H1 (cell line): ENCODE results near the gene SLC25A21. TPM values are rescaled to one million over a fixed set of nuclear protein-coding genes. Genes with fewer than 3 reads are reported as not detected.
A peak's percentile ranks its signal among the peaks of the same experiment; 100 is the strongest.

ENCODE experiments used
- CTCF ChIA-PET: fragments of 300-600 bp; sonication (Branson Sonifier 250); formaldehyde crosslinking; loops from one replicate; lab custom pipeline; 2021; ENCODE audit not compliant: partially characterized antibody; lab: Charles Lee
- POLR2A ChIA-PET: fragments of 300-600 bp; sonication (Branson Sonifier 250); formaldehyde crosslinking; loops from one replicate; lab custom pipeline; 2021; ENCODE audit warnings: inconsistent platforms; ENCODE audit not compliant: partially characterized antibody; lab: Charles Lee
- DNase-seq, 2 experiments: peaks; one replicate each; pipeline versions ENCODE4 v3.0.0 to v3.0.0-alpha.2; 2010 to 2022; ENCODE audit warnings: low spot score in 2 of 2, low read depth in 1 of 2, mixed read lengths in 1 of 2
- FAIRE-seq: peaks from 2 replicates; lab custom pipeline; 2011; peaks lifted over from hg19 to GRCh38; lab: Jason Lieb, UNC
- H2AFZ ChIP-seq: 2 replicates; pipeline ENCODE4 v1.8.1; 2012; ENCODE audit warnings: low read length, inconsistent platforms
- H2AK5ac ChIP-seq: 2 replicates; pipeline ENCODE4 v1.6.1; 2013; ENCODE audit warnings: low read depth, low read length
- H2BK120ac ChIP-seq: replicated peaks from 2 replicates; pipeline ENCODE3; 2013; ENCODE audit warnings: low read depth, low read length, inconsistent platforms
- H2BK12ac ChIP-seq: 2 replicates; pipeline ENCODE4 v1.6.1; 2013; ENCODE audit warnings: low read depth, low read length
- H2BK15ac ChIP-seq: 2 replicates; pipeline ENCODE4 v1.6.1; 2013; ENCODE audit warnings: low read length
- H2BK20ac ChIP-seq: 2 replicates; pipeline ENCODE4 v1.6.1; 2013; ENCODE audit warnings: low read length
- H2BK5ac ChIP-seq: 2 replicates; pipeline ENCODE4 v1.6.1; 2013; ENCODE audit warnings: low read depth, low read length
- H3K14ac ChIP-seq: 2 replicates; pipeline ENCODE4 v1.6.1; 2013; ENCODE audit warnings: inconsistent platforms; ENCODE audit not compliant: insufficient read length
- H3K18ac ChIP-seq: 2 replicates; pipeline ENCODE4 v1.6.1; 2013; ENCODE audit warnings: low read length; ENCODE audit errors: extremely low read depth
- H3K23ac ChIP-seq: 2 replicates; pipeline ENCODE4 v1.6.1; 2013; ENCODE audit warnings: inconsistent platforms; ENCODE audit not compliant: insufficient read length
- H3K23me2 ChIP-seq: 2 replicates; pipeline ENCODE4 v1.6.1; 2013; ENCODE audit warnings: low read depth, low read length
- H3K27ac ChIP-seq: 2 replicates; pipeline ENCODE4 v1.6.1; 2011; ENCODE audit warnings: low read depth, low read length, inconsistent platforms
- H3K27me3 ChIP-seq, 4 experiments: replicated peaks in 1 of 4; 1 replicate in 1 of 4; 2 replicates in 3 of 4; pipeline versions ENCODE4 v1.6.1 to v1.8.1; 2011 to 2013; ENCODE audit warnings: low read length in 3 of 4, mild to moderate bottlenecking in 3 of 4, inconsistent platforms in 2 of 4, mixed read lengths in 2 of 4, moderate library complexity in 1 of 4; ENCODE audit not compliant: control insufficient read depth in 3 of 4, insufficient read depth in 3 of 4; ENCODE audit errors: extremely low read depth in 1 of 4
- H3K36me3 ChIP-seq, 4 experiments: 2 replicates each; pipeline versions ENCODE4 v1.6.1 to v1.8.1; 2011 to 2013; ENCODE audit warnings: mild to moderate bottlenecking in 4 of 4, low read length in 3 of 4, moderate library complexity in 2 of 4, control low read depth in 1 of 4, inconsistent platforms in 1 of 4; ENCODE audit not compliant: insufficient read depth in 4 of 4, control insufficient read depth in 2 of 4
- H3K4ac ChIP-seq: replicated peaks from 2 replicates; pipeline ENCODE3; 2013; ENCODE audit warnings: low read length, low read depth, mixed read lengths, inconsistent platforms; ENCODE audit not compliant: insufficient read length
- H3K4me1 ChIP-seq, 4 experiments: replicated peaks in 1 of 4; 1 replicate in 1 of 4; 2 replicates in 3 of 4; pipeline versions ENCODE4 v1.6.1 to v1.8.1; 2011 to 2013; ENCODE audit warnings: low read length in 3 of 4, inconsistent platforms in 2 of 4, mixed read lengths in 1 of 4; ENCODE audit not compliant: insufficient read depth in 4 of 4, control insufficient read depth in 3 of 4
- H3K4me2 ChIP-seq, 2 experiments: 2 replicates each; pipeline versions ENCODE4 v1.6.1 to v1.8.1; 2011 to 2013; ENCODE audit warnings: low read depth in 2 of 2, low read length in 2 of 2, control low read depth in 1 of 2, inconsistent platforms in 1 of 2, mild to moderate bottlenecking in 1 of 2; ENCODE audit not compliant: insufficient read depth in 1 of 2
- H3K4me3 ChIP-seq, 4 experiments: fragments of 200-600, 300-600 bp in 1 of 4; sonication (generic), shearing (Covaris generic), sonication (Bioruptor Twin) in 1 of 4; 2 replicates each; pipeline versions ENCODE4 v1.5.1 to v1.8.1; 2011 to 2016; ENCODE audit warnings: low read length in 4 of 4, low read depth in 3 of 4, control low read depth in 2 of 4, inconsistent platforms in 2 of 4, mild to moderate bottlenecking in 2 of 4, mixed read lengths in 1 of 4, moderate library complexity in 1 of 4; ENCODE audit not compliant: insufficient read depth in 2 of 4; ENCODE audit errors: extremely low read depth in 1 of 4
- H3K56ac ChIP-seq: replicated peaks from 2 replicates; pipeline ENCODE3; 2013; ENCODE audit warnings: low read depth, mild to moderate bottlenecking, mixed read lengths, low read length, inconsistent platforms; ENCODE audit not compliant: insufficient read length
- H3K79me1 ChIP-seq: 2 replicates; pipeline ENCODE4 v1.6.1; 2013; ENCODE audit warnings: low read depth, low read length, control low read depth
- H3K79me2 ChIP-seq, 2 experiments: 2 replicates each; pipeline versions ENCODE4 v1.6.1 to v1.8.1; 2012 to 2013; ENCODE audit warnings: low read length in 2 of 2, mild to moderate bottlenecking in 2 of 2, inconsistent platforms in 1 of 2; ENCODE audit not compliant: insufficient read depth in 2 of 2, control insufficient read depth in 1 of 2
- H3K9ac ChIP-seq, 4 experiments: replicated peaks in 1 of 4; 1 replicate in 1 of 4; 2 replicates in 3 of 4; pipeline versions ENCODE4 v1.6.1 to v1.8.1; 2011 to 2013; ENCODE audit warnings: low read depth in 3 of 4, low read length in 3 of 4, control low read depth in 2 of 4, mild to moderate bottlenecking in 2 of 4, moderate library complexity in 2 of 4, inconsistent platforms in 1 of 4; ENCODE audit errors: extremely low read depth in 1 of 4
- H3K9me3 ChIP-seq, 2 experiments: 2 replicates each; pipeline versions ENCODE4 v1.6.1 to v1.8.1; 2012 to 2013; ENCODE audit warnings: mild to moderate bottlenecking in 2 of 2, moderate library complexity in 2 of 2, control low read depth in 1 of 2, inconsistent platforms in 1 of 2, low read depth in 1 of 2, low read length in 1 of 2, mixed read lengths in 1 of 2; ENCODE audit not compliant: insufficient read depth in 2 of 2
- H4K20me1 ChIP-seq, 2 experiments: replicated peaks in 1 of 2; 2 replicates each; pipeline versions ENCODE3 to v1.8.1; 2011 to 2013; ENCODE audit warnings: inconsistent platforms in 2 of 2, low read length in 2 of 2, mild to moderate bottlenecking in 1 of 2; ENCODE audit not compliant: insufficient read depth in 2 of 2, control insufficient read depth in 1 of 2
- H4K5ac ChIP-seq: 2 replicates; pipeline ENCODE4 v1.6.1; 2013; ENCODE audit warnings: low read length, low read depth, mixed read lengths, inconsistent platforms; ENCODE audit not compliant: insufficient read length
- H4K8ac ChIP-seq: 2 replicates; pipeline ENCODE4 v1.8.0; 2013; ENCODE audit warnings: mild to moderate bottlenecking, moderate library complexity, low read length, inconsistent platforms; ENCODE audit not compliant: insufficient read depth; ENCODE audit errors: extremely low read depth
- H4K91ac ChIP-seq: replicated peaks from 2 replicates; pipeline ENCODE3; 2013; ENCODE audit warnings: low read length, mixed read lengths, inconsistent platforms; ENCODE audit not compliant: insufficient read length
- CTCF ChIP-seq, 3 experiments: IDR thresholded peaks; 1 replicate in 2 of 3; 2 replicates in 1 of 3; pipeline versions ENCODE4 v1.5.1 to v1.6.1; 2011; ENCODE audit warnings: low read length in 3 of 3, mild to moderate bottlenecking in 3 of 3, inconsistent platforms in 2 of 3, low read depth in 1 of 3, moderate library complexity in 1 of 3; ENCODE audit not compliant: insufficient read depth in 1 of 3; ENCODE audit errors: control extremely low read depth in 1 of 3
- EP300 ChIP-seq, 2 experiments: IDR thresholded peaks; 1 replicate in 1 of 2; 2 replicates in 1 of 2; pipeline ENCODE4 v1.6.1; 2011 to 2012; ENCODE audit warnings: low read depth in 2 of 2, low read length in 2 of 2, mild to moderate bottlenecking in 2 of 2, borderline replicate concordance in 1 of 2, inconsistent platforms in 1 of 2, moderate library complexity in 1 of 2
- RAD21 ChIP-seq, 2 experiments: IDR thresholded peaks in 1 of 2; conservative IDR thresholded peaks in 1 of 2; 2 replicates each; pipeline ENCODE4 v1.6.1; 2011; ENCODE audit warnings: low read depth in 2 of 2, low read length in 2 of 2, improper control_type of control experiment in 1 of 2, inconsistent platforms in 1 of 2, mild to moderate bottlenecking in 1 of 2, moderate library complexity in 1 of 2
- WGBS, 2 experiments: shearing (Covaris generic) in 1 of 2; methylation state at CpG; one replicate each; pipeline versions ENCODE4 v1.1.6 to v1.1.7; 2013 to 2015; ENCODE audit warnings: low lambda C conversion rate in 2 of 2, mixed read lengths in 2 of 2, inconsistent platforms in 1 of 2, low coverage in 1 of 2, missing lambda C conversion rate in 1 of 2; ENCODE audit not compliant: insufficient replicate concordance in 2 of 2, insufficient coverage in 1 of 2, insufficient read length in 1 of 2; ENCODE audit errors: extremely low coverage in 1 of 2, missing lambda C conversion rate in 1 of 2; 5-methylcytosine and 5-hydroxymethylcytosine counted together
- polyA plus RNA-seq, 7 experiments: library from polyadenylated mRNA; depleted of rRNA in 3 of 7; stranded (reverse) in 5 of 7; unstranded in 2 of 7; fragments of >200 nt in 5 of 7; fragments of 200-250 nt in 2 of 7; gene quantifications; 1 replicate in 5 of 7; 2 replicates in 1 of 7; 4 replicates in 1 of 7; pipeline versions ENCODE4 v1.2.1 to v1.2.3, GENCODE V29; 2011 to 2013; ENCODE audit warnings: missing spikeins in 2 of 7, mixed read lengths in 2 of 7
- total RNA-seq: library from RNA; stranded (reverse); fragmentation: NEBNext Ultra II Directional; extraction: Animal tissue kit (Norgen Biotek cat#: 25700); gene quantifications from 2 replicates; pipeline ENCODE4 v1.2.1, GENCODE V29; 2021

Gene SLC25A21
- total and polyA plus RNA-seq, 2 of the 8 experiments (the other 6 are each of a cell fraction or from before 2014, with no cell fraction given), result 6.9 to 15.7 TPM

- Histone ChIP-seq H3K4me3 (no peak overlapping the region), H3K4me2 (no peak overlapping the region), H4K8ac (no peak overlapping the region)
Measured at GRCh38 chr14:37150414-37150813, 22.0 kb downstream of the SLC25A21 start.

More at GRCh38 chr14:37150414-37150813, 22.0 kb downstream of the SLC25A21 start:
- ChIA-PET POLR2A (interaction anchor here (2.0 kb wide), 1 partner anchor 22 kb away, joined by 6 read pairs; the partner anchor contains the start of gene SLC25A21), CTCF (interaction anchor here (0.6 to 4.4 kb wide), 59 partner anchors 9 to 1275 kb away, joined by 3 to 30 read pairs (median 4); partner anchors contain the start of gene SLC25A21)
- H4K5ac ChIP-seq, result no peak overlapping the region
- peaks cover 4% of the 10 kb centered on the region; the same call in 1 of the 2 replicates for H3K79me1 ChIP-seq
- peak; percentile 45 to 46; a peak in 3 of 4 replicates for TF ChIP-seq RAD21 (IDR thresholded peaks at IDR 0.05 in 1 of 2, conservative IDR thresholded peaks at IDR 0.05 in 1 of 2; ENCODE audit: low read depth in 2 of 2, low read length in 2 of 2)
- peak in 2 of 3 experiments; percentile 26 to 58; a peak in 2 of 4 replicates for TF ChIP-seq CTCF (IDR thresholded peaks at IDR 0.05; ENCODE audit: control extremely low read depth in 1 of 3, insufficient read depth in 1 of 3, low read depth in 1 of 3, low read length in 3 of 3)
- TF ChIP-seq EP300 (IDR thresholded peaks at IDR 0.05; ENCODE audit: borderline replicate concordance in 1 of 2, low read depth in 2 of 2, low read length in 2 of 2), result no peak
- H2BK20ac ChIP-seq, result no peak overlapping the region
- WGBS, 2 experiments, result 5% methylated on average over 3 of the region's 3 CpGs; no CpG with 5 or more reads in 1 of the 2 experiments
- H4K20me1 ChIP-seq, result no peaks in the 10 kb centered on the region
- no peak overlapping the region for H2BK12ac ChIP-seq
- H3K4ac ChIP-seq, result no peak overlapping the region
- no peak overlapping the region for H4K91ac ChIP-seq
- no peak overlapping the region for H3K23ac ChIP-seq
- no peaks in the 10 kb centered on the region; a peak in 1 of 7 replicates for H3K4me1 ChIP-seq
- no peaks in the 10 kb centered on the region for H3K23me2 ChIP-seq
- no peak overlapping the region for H3K14ac ChIP-seq
- H2AK5ac ChIP-seq, result no peak overlapping the region
- FAIRE-seq (peak; percentile 70), DNase-seq (no peak)
- H2AFZ ChIP-seq, result no peak overlapping the region
- no peaks in the 10 kb centered on the region for H3K9me3 ChIP-seq
- no peak overlapping the region for H2BK120ac ChIP-seq
- no peak overlapping the region for H2BK5ac ChIP-seq
- no peak overlapping the region for H3K9ac ChIP-seq
- peaks cover 0 to 5% of the 10 kb centered on the region in 2 experiments; a peak in 1 of 4 replicates for H3K79me2 ChIP-seq
- no peak overlapping the region for H3K18ac ChIP-seq
- H2BK15ac ChIP-seq, result no peak overlapping the region
- H3K27me3 ChIP-seq, result no peaks in the 10 kb centered on the region
- H3K27ac ChIP-seq, result no peak overlapping the region
- no peaks in the 10 kb centered on the region for H3K36me3 ChIP-seq
- H3K56ac ChIP-seq, result no peak overlapping the region
